CD4-positive, alpha-beta T cell treated with Interleukin-17A for 1 hour (primary cell): ENCODE results near the gene RAP1A.
"Not testable (repeated sequence)": the region's sequence is repeated elsewhere in the genome, so short reads cannot be mapped to it uniquely, and the experiment has no call there.

Source experiments
- DNase-seq: peaks from one replicate; pipeline ENCODE4 v3.0.0-alpha.2; 2020

The RAP1A gene

GRCh38 chr1:111738436-111739193 lies 119.0 kb downstream of the RAP1A start:
- DNase-seq: peak; percentile 58

DNA sequence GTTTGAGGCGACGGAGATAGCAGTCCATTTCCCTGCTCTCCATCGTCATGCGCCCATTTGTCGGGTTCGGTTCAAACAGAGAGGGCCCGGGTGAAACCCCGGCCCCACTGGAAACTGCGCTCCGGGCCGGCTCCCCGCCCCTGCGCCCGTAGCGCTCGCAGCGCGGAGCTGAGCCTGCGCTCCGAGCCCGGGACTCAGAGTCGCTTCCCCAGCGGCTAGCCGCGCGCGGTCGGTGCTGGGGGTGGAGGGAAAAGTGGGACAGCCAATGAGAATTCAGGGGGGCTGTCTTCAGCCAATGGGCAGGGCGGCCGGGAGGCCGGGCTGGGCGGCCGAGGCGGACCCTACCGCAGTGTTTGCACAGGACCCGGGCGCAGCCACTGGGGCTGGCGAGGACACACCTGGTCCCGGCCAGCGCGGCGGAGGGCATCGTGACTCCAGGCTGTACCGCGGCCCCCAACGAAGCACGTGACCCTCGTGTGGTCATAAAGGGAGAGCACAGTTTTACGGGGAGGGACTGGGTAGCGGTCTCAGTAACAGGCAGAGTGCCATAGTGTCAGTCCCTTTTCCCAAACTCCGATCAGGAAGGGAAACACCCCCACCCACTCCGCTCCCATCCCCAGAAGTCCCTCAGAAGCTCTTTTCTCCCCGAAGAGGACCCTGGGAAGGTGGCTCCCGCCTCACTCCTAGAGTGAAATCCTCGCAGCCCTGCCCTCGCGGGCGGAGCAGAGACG lies 119.8 kb downstream of the RAP1A start, which contains the start of gene INKA2:
INKA2 (minus strand) TSS at position 202 of the 731 bp plus-strand sequence; CDS start at position 49, 153 bp downstream.
- DNase-seq: peak; percentile 78

GRCh38 chr1:111739925-111740765 lies 120.6 kb downstream of the RAP1A start:
- DNase-seq: no peak

GRCh38 chr1:111742292-111742691 lies 122.7 kb downstream of the RAP1A start:
- not testable (repeated sequence) for DNase-seq

GRCh38 chr1:111742938-111743549 lies 123.5 kb downstream of the RAP1A start:
- no peak for DNase-seq

- DNase-seq: no peak
Observed at GRCh38 chr1:111743679-111744101, 124.1 kb downstream of the RAP1A start.

DNA sequence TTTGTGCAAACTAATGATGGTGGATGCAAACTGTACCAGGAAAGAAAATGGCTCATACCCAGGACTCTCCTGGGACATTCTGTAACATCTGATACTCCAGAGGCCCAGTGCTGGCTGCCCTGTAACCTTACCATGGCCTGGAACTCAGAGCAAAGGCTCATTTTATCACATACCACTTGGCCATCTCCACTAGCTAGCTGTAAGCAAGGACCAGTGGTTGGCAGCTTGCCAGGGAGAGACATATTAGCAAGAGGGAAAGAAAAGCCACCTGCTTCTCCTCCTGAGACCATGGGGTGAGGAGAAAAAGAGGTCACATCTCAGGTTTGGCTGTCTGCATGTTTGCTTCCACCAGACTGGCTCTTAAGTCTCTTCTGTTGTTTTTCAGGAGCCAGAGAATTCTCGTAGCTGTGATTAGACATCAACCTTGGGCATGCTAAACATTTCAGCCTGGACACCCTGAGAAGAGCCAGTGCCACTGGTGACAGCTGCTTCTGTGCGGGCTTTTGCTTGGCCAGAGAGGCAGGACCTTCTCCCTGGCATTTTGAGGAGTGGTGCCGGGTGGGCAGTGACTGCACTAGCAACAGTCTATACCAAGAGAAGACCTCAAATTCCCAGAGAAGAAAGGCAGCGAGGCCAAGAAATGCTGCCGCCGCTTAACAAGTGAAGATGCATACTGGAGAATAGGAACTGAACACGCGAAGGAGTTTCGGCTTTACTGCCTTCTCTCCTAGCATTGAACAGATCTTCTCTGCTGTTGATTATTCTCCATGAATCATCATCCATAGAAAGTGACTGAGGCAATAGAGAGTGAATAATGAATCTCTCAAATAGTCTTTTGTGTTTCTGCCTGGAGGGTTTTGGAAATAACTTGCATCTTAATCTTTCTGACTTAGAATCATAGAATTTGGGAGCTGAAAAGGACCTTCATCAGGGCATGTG lies 126.4 kb downstream of the RAP1A start:
- DNase-seq: no peak

DNA sequence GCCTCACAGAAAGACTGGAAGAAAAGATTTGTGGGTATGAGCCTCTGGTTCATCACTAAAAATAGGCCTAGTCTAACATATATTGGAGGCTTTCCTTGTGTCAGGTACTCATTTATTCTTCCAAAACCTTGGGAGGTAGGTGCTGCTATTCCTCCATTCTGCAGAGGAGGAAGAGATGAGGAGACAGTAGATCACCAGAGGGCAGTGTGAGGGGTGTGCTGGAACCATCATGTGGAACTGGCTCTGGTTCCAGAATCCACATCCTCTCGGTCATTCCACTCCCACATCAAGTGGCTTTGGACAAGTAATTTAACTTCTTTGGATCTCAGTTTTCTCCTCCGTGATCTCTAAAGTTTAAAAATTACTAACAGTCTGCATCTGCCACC lies 127.0 kb downstream of the RAP1A start:
- no peak for DNase-seq

GRCh38 chr1:111747282-111747734 lies 127.7 kb downstream of the RAP1A start:
- DNase-seq: peak; percentile 77

- DNase-seq: no peak
Observed at GRCh38 chr1:111747947-111748346, 128.4 kb downstream of the RAP1A start.

GRCh38 chr1:111749628-111750027 lies 130.0 kb downstream of the RAP1A start:
- DNase-seq: no peak

DNA sequence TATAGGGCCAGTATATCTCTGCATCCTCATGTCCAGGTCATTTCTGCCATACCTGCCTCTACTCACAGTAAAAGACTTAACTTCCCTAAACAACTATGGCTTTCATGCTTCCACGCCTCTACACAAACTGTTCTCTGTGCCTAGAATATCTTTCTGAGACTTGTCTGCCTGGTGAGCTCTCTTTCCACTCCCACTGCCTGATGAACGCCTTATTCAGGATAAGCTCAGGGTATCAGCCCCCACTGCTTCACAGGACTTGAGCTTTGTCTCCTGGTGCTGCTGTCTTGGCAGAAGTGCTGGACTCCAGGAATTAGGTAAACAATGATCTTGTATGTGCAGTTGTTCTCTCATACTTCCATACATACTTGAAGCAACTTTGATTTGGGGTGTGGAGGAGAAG lies 131.3 kb downstream of the RAP1A start:
- no peak for DNase-seq

DNA sequence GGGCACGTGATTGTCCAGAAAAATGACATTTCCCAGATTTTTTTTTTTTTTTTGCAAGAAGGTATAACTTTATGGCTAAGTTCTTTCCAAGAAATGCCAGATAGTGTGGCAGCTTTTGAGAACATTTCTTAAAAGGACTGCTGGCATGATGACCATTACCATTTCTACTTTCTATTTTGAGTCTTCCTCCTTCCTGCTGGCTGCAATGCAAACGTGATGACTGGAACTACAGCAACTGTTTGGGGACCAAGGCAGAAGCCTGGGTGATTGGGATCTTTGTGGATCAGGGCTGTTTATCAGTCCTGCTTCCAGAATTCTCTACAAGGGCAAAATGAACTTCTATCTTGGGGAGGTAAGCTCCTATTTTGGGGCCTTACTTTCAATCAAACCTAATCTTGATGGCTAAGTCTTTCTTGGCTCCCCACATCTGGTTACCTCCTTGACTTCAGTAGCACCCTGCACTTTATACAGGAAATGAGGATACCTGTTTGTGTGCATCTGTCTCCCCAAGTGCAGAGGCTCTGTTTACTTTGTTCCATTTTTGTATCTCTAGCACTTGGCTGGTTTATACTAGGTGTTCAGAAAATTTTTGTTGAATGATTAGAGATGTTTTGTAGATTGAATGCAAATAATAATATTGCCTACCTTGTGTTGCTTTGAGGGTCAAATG lies 132.5 kb downstream of the RAP1A start:
- DNase-seq: no peak

DNA sequence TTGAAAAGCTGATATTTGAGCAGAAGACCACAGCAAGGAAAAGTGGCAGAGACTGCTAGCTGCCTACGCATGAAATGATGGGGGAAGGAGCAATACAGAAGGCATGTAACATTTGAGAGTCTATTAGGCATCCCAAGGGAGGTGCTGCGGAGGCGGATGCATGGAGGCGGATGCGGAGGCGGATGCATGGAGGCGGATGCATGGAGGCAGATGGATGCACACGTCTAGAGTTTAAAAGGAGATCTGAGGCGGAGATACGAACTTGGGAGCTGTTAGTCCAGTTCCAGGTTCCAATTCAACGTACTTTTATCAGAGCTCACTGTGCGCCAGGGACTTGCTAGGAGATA lies 135.4 kb downstream of the RAP1A start:
- DNase-seq: no peak

GRCh38 chr1:111755331-111756123 lies 135.9 kb downstream of the RAP1A start, which contains the start of gene DDX20:
Gene DDX20, plus strand, starts transcription at chr1:111755901. Its CDS starts 24 bp downstream, at chr1:111755925.
- DNase-seq: peak; percentile 93

- no peak for DNase-seq
Observed at GRCh38 chr1:111756124-111756513, 136.5 kb downstream of the RAP1A start.

DNA sequence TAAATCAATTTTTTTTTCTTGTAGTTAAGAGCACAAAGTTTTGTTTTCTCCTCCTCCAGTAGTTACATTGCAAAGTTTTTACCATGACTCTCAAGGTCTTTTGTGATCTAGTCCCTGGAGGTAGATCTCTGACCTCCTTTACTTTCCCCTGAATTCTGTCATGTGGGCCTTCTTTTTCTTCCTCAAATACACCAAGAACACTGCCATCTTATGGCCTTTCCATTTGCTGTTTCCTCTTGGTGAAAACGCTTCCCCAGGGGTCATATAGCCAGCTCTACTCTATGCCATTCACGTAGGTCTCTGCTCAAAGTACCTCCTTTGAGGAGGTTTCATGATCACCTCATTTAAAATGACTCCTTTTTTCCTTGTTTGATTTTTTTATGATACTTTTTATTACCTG lies 138.8 kb downstream of the RAP1A start:
- DNase-seq: no peak

DNA sequence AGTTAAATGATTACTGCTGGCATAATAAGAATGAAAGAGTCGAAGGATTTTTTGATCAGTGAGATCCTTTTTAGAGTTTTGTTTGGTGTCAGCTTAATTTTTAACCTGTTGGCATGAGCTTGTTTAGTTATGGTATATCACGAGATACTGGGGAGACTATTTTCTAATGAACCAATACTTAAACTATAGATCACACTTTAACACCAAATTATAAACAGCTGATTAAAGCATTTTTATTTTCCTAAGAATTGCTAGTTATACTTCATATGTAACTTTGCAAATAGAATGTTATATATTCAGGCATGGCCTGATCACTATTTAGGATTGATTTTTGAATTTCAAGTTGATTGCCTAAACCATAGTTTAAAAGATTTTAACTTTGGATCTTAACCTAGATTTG lies 142.1 kb downstream of the RAP1A start:
- no peak for DNase-seq

- no peak for DNase-seq
Observed at GRCh38 chr1:111762332-111762731, 142.7 kb downstream of the RAP1A start.
